Skeletal muscle satellite cell (primary cell): ENCODE results near the gene NMNAT3.

Experiments used
- H3K27me3 ChIP-seq: 2 replicates; pipeline ENCODE4 v1.7.0; 2013; ENCODE audit warnings: low read length; ENCODE audit not compliant: control insufficient read depth, insufficient read depth
- H3K36me3 ChIP-seq: 2 replicates; pipeline ENCODE4 v1.7.0; 2013; ENCODE audit warnings: mild to moderate bottlenecking, control low read depth, low read length; ENCODE audit not compliant: insufficient read depth
- H3K4me1 ChIP-seq: 2 replicates; pipeline ENCODE4 v1.7.0; 2013; ENCODE audit warnings: low read length; ENCODE audit not compliant: control insufficient read depth, insufficient read depth
- H3K4me2 ChIP-seq: 2 replicates; pipeline ENCODE4 v1.7.0; 2013; ENCODE audit warnings: mild to moderate bottlenecking, low read length
- H3K4me3 ChIP-seq: 2 replicates; pipeline ENCODE4 v1.7.0; 2013; ENCODE audit warnings: low read length
- H3K9ac ChIP-seq: 2 replicates; pipeline ENCODE4 v1.7.0; 2013; ENCODE audit warnings: mild to moderate bottlenecking, low read depth, low read length, moderate library complexity
- H3K9me3 ChIP-seq: replicated peaks from 2 replicates; pipeline ENCODE4 v1.7.0; 2013; ENCODE audit warnings: mild to moderate bottlenecking, control low read depth, low read length

Gene NMNAT3

DNA sequence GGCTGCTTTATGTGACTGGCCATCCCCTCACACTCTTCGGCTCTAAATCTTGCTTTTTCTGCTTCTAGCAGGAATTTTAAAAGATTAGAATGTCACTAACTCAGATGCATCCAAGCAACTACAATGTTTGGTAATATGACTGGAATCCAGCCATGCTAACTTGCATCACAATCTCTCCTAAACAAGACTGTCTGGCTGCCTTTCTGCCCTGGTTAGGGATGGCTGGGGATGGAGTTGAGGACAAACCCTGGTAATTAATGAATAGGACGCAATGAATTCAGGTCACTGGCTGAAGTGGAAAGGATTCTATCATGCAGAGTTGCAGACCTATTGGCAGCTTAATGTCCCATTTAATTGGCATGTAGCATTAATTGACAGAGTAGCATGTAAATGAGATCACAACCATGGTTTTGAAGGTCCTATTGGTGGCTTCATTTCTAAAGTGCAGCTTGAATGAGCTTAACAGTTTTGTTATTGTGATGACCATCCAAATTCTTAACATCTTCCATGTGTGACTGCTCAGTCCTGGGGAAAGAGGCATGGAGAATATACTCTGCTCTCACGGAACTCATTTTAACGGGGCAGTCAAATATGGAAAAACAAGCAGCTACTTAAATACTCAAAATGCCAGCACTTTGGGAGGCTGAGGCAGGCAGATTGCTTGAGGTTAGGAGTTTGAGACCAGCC is 21.7 kb downstream of the NMNAT3 start:
- H3K4me3 ChIP-seq, result no peak overlapping the region
- no peaks in the 10 kb centered on the region for H3K9me3 ChIP-seq
- H3K4me1 ChIP-seq, result no peaks in the 10 kb centered on the region
- no peak overlapping the region for H3K9ac ChIP-seq
- no peaks in the 10 kb centered on the region for H3K36me3 ChIP-seq
- H3K4me2 ChIP-seq, result no peak overlapping the region
- H3K27me3 ChIP-seq, result peaks cover 7% of the 10 kb centered on the region

DNA sequence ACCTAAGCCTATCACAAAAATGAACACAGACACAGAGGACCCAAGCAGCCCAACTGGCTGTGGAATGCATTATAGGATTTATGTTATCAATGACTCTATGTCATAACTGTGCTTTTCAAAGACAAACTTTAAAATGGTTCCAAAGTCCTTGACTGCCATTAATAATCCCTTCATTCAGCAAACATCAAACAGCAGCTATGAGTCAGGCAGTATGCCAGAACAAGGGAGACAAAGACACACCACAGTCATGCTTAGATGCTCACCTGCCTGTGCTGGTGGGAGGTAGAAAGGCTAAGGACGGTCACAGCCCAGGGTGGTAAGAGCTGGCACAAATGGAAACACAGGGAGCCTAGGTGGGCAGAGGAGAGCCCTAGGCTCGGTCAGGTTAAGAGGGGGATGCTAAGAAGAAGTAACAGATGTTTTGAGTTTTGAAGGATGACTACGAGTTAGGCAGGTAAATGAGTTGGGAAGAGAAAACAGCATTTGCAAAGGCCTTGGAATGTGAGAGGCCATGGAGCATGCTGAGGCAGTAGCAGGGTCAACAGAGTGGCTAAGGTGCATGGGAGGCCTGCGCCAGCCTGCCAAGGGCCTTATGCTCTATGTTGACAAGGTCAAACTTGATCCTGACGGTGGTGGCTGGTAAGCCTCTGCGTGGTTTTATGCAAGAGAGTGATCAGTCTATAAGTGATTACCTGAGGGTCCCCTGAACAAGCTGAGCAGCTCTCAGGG is 23.0 kb downstream of the NMNAT3 start:
- Histone ChIP-seq H3K9ac (no peak overlapping the region), H3K4me3 (no peak overlapping the region), H3K9me3 (no peaks in the 10 kb centered on the region), H3K36me3 (no peaks in the 10 kb centered on the region), H3K27me3 (peaks cover 7% of the 10 kb centered on the region), H3K4me2 (no peak overlapping the region), H3K4me1 (no peaks in the 10 kb centered on the region)

GRCh38 chr3:139653582-139653981 is 24.2 kb downstream of the NMNAT3 start:
- Histone ChIP-seq H3K4me1 (no peaks in the 10 kb centered on the region), H3K36me3 (no peaks in the 10 kb centered on the region), H3K9me3 (no peaks in the 10 kb centered on the region), H3K27me3 (peaks cover 7% of the 10 kb centered on the region), H3K4me3 (no peak overlapping the region), H3K4me2 (no peak overlapping the region), H3K9ac (no peak overlapping the region)

- Histone ChIP-seq H3K27me3 (peaks cover 7% of the 10 kb centered on the region), H3K9ac (no peak overlapping the region), H3K4me3 (no peak overlapping the region), H3K4me1 (no peaks in the 10 kb centered on the region), H3K9me3 (no peaks in the 10 kb centered on the region), H3K36me3 (no peaks in the 10 kb centered on the region), H3K4me2 (no peak overlapping the region)
These were observed 25.2 kb downstream of the NMNAT3 start for GRCh38 chr3:139652561-139652960.

DNA sequence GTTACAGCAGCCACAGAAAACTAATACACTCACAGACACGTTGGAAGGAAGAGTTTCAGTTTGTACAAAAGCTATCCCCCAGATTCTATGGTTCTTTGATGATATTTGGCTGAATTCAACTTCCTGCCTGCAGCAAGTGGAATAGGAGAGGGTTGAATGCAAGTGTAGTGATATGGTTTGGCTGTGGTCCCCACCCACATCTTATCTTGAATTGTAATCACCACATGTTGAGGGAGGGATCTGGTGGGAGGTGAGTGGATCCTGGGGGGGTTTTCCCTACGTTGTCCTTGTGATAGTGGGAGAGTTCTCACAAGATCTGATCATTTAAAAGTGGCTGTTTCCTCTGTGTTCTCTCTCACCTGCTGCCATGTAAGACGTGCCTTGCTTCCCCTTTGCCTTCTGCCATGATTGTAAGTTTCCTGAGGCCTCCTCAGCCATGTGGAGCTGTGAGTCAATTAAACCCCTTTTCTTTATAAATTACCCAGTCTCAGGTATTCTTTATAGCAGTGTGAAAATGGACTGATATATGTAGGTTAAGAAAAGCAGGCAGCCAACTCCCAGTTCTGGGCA is 29.8 kb downstream of the NMNAT3 start:
- H3K36me3 ChIP-seq, result no peaks in the 10 kb centered on the region
- H3K4me1 ChIP-seq, result no peaks in the 10 kb centered on the region
- H3K9me3 ChIP-seq, result no peaks in the 10 kb centered on the region
- H3K27me3 ChIP-seq, result peaks cover 3% of the 10 kb centered on the region
- H3K9ac ChIP-seq, result no peak overlapping the region
- no peak overlapping the region for H3K4me3 ChIP-seq
- no peak overlapping the region for H3K4me2 ChIP-seq

DNA sequence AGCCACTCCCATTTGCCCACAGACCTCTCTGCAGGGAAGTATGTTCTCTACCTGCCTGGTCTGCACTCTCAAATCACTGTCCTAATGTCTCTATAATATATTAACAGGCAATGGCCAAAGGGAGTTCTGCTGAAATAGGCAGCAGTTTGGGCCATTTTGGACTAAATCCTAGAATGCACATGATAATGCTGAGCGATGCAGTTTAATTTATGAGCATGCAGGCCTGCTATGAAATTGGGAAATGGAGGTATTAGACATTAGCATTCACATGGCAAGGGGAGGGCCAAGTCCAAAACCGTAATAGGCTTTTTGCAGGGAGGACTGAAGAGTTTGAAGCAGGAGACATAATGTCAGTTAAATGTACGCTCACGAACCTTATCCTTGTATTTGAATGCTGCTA is 31.3 kb downstream of the NMNAT3 start:
- H3K4me1 ChIP-seq, result no peaks in the 10 kb centered on the region
- no peak overlapping the region for H3K4me3 ChIP-seq
- no peaks in the 10 kb centered on the region for H3K36me3 ChIP-seq

DNA sequence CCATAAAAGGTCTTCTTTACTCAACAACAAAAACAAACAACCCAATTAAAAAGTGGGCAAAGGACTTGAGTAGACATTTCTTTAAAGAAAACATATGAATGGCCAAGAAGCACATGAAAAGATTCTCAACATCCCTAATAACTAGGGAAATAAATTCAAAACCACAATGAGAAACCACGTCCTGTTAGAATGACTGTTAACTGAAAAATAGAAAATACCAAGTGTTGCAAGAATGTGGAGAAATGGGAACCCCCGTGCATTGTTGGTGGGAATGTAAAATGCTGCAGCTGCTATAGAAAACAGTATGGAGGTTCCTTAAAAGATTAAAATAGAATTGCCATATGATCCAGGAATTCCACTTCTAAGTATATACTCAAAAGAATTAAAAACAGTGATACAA is 34.8 kb downstream of the NMNAT3 start:
- Histone ChIP-seq H3K36me3 (no peaks in the 10 kb centered on the region), H3K4me3 (no peak overlapping the region), H3K27me3 (no peaks in the 10 kb centered on the region), H3K4me2 (no peak overlapping the region), H3K9ac (no peak overlapping the region), H3K9me3 (no peaks in the 10 kb centered on the region), H3K4me1 (no peaks in the 10 kb centered on the region)

More for the DNA sequence above, 31.3 kb downstream of the NMNAT3 start:
- no peaks in the 10 kb centered on the region for H3K9me3 ChIP-seq
- no peak overlapping the region for H3K9ac ChIP-seq
- no peak overlapping the region for H3K4me2 ChIP-seq
- H3K27me3 ChIP-seq, result peaks cover 2% of the 10 kb centered on the region

GRCh38 chr3:139640456-139640855 is 37.3 kb downstream of the NMNAT3 start:
- no peaks in the 10 kb centered on the region for H3K4me1 ChIP-seq
- no peaks in the 10 kb centered on the region for H3K36me3 ChIP-seq
- H3K27me3 ChIP-seq, result no peaks in the 10 kb centered on the region
- H3K4me2 ChIP-seq, result no peak overlapping the region
- H3K9ac ChIP-seq, result no peak overlapping the region
- no peak overlapping the region for H3K4me3 ChIP-seq
- H3K9me3 ChIP-seq, result no peaks in the 10 kb centered on the region

DNA sequence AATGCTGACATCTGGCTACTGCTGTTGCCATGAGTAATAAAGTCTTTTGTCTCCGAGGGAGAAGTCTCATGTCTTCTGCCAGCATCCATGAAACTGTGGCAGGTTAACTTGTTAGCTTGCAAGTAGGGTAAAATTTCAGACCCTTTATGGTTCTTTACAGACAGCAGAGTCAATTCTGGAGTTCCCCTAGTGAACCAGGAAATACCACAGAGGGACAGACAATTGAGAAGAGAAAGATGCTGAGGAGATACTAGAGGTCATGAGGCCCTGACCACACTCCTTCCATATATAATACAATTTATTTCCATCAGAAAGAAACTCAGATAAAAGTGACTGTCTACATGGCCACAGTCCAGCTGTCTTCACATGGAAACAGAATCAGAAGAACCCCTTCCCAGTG is 38.1 kb downstream of the NMNAT3 start:
- no peaks in the 10 kb centered on the region for H3K4me1 ChIP-seq
- no peaks in the 10 kb centered on the region for H3K27me3 ChIP-seq
- no peak overlapping the region for H3K4me2 ChIP-seq
- H3K9ac ChIP-seq, result no peak overlapping the region
- no peak overlapping the region for H3K4me3 ChIP-seq
- no peaks in the 10 kb centered on the region for H3K36me3 ChIP-seq
- no peaks in the 10 kb centered on the region for H3K9me3 ChIP-seq

- Histone ChIP-seq H3K27me3 (no peaks in the 10 kb centered on the region), H3K4me1 (no peaks in the 10 kb centered on the region), H3K9me3 (no peaks in the 10 kb centered on the region), H3K9ac (no peak overlapping the region), H3K36me3 (no peaks in the 10 kb centered on the region), H3K4me3 (no peak overlapping the region), H3K4me2 (no peak overlapping the region)
These were observed 39.3 kb downstream of the NMNAT3 start for GRCh38 chr3:139638518-139638917.

DNA sequence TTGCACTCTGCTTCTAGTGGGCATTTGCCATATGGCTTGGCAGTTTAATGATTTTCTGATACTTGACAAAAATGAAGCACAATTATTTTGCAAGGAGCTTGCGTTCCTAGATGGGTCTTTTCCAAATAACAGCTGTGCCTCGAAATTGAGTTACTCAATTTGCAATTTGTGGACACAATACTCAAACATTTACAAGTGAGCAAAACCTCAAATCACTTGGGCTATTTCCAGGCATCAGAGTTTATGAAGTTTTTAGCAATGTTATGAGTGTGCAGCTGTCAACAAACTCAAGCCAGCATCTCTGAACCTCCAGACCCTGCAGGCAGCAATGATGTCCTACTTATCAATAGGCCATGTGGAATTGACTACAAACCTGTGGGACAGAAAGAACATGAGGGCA is 41.3 kb downstream of the NMNAT3 start:
- no peaks in the 10 kb centered on the region for H3K4me1 ChIP-seq
- no peaks in the 10 kb centered on the region for H3K27me3 ChIP-seq
- H3K4me2 ChIP-seq, result no peak overlapping the region
- H3K9me3 ChIP-seq, result no peaks in the 10 kb centered on the region
- H3K9ac ChIP-seq, result no peak overlapping the region
- H3K36me3 ChIP-seq, result no peaks in the 10 kb centered on the region
- H3K4me3 ChIP-seq, result no peak overlapping the region
